Measurements from ENCODE around the gene RPN2. TPM values are rescaled to one million over a fixed set of nuclear protein-coding genes. Genes with fewer than 3 reads are reported as not detected.

Gene RPN2
- total RNA-seq, 2 experiments from 2014 or later: 110 to 138 TPM

- Histone ChIP-seq H3K4me3 (ENCODE audit: low read depth, low read length, poor library complexity, severe bottlenecking) (no peak overlapping the region), H3K4me2 (ENCODE audit: low read length) (peak overlapping the region; percentile 9), H4K20me1 (ENCODE audit: insufficient read depth, low read length) (peaks cover 30% of the 10 kb centered on the region), H3K9me3 (ENCODE audit: low read length) (no peaks in the 10 kb centered on the region), H3K4me1 (ENCODE audit: insufficient read depth, low read length, poor library complexity, severe bottlenecking) (peaks cover 28% of the 10 kb centered on the region), H3K79me2 (ENCODE audit: insufficient read depth, low read depth, low read length) (peaks cover 79% of the 10 kb centered on the region), H2AFZ (ENCODE audit: low read length) (no peak overlapping the region), H3K9me2 (ENCODE audit: insufficient read depth, low read length) (no peaks in the 10 kb centered on the region), H3K27ac (ENCODE audit: low read depth, low read length, poor library complexity, severe bottlenecking) (peak overlapping the region; percentile 29), H3K36me3 (ENCODE audit: insufficient read depth, low read length) (peaks cover 91% of the 10 kb centered on the region)
- BruUV-seq (replicated peaks): no TSS peak
- TF ChIP-seq CTCF (conservative IDR thresholded peaks at IDR 0.05; ENCODE audit: low read length): no peak
- ChIA-PET POLR2A (interaction anchor here (0.6 to 2.5 kb wide), 4 partner anchors 8 to 1790 kb away, joined by 3 to 11 read pairs (median 3); partner anchors contain the start of gene RPN2), CTCF (ENCODE audit: unreplicated experiment) (no interaction called here)
- intact Hi-C loops (cut with micrococcal nuclease; ENCODE audit: unreplicated experiment): loop anchor here (5.0 kb wide), 1 partner anchor 338 kb away; the partner anchor contains the start of gene BLCAP
- DNase-seq (ENCODE audit: low spot score): peak; percentile 6
Observed at GRCh38 chr20:37189416-37190016, 10.4 kb downstream of the RPN2 start.

GRCh38 chr20:37190354-37191112 lies 11.4 kb downstream of the RPN2 start:
- TF ChIP-seq CTCF (conservative IDR thresholded peaks at IDR 0.05; ENCODE audit: low read length): no peak
- no peak for TF ChIP-seq EZH2phosphoT487 (IDR thresholded peaks at IDR 0.05; ENCODE audit: borderline replicate concordance, low read depth, low read length)
- Histone ChIP-seq H3K36me3 (ENCODE audit: insufficient read depth, low read length) (peaks cover 85% of the 10 kb centered on the region), H3K4me3 (ENCODE audit: low read depth, low read length, poor library complexity, severe bottlenecking) (no peak overlapping the region), H3K4me2 (ENCODE audit: low read length) (no peak overlapping the region), H3K9me3 (ENCODE audit: low read length) (no peaks in the 10 kb centered on the region), H4K20me1 (ENCODE audit: insufficient read depth, low read length) (peaks cover 35% of the 10 kb centered on the region), H3K9me2 (ENCODE audit: insufficient read depth, low read length) (no peaks in the 10 kb centered on the region), H2AFZ (ENCODE audit: low read length) (no peak overlapping the region), H3K4me1 (ENCODE audit: insufficient read depth, low read length, poor library complexity, severe bottlenecking) (peaks cover 28% of the 10 kb centered on the region), H3K27ac (ENCODE audit: low read depth, low read length, poor library complexity, severe bottlenecking) (no peak overlapping the region), H3K79me2 (ENCODE audit: insufficient read depth, low read depth, low read length) (peaks cover 78% of the 10 kb centered on the region)
- BruUV-seq (replicated peaks): no TSS peak
- intact Hi-C loops (cut with micrococcal nuclease; ENCODE audit: unreplicated experiment): loop anchor here (5.0 kb wide), 1 partner anchor 337 kb away; the partner anchor contains the start of gene BLCAP
- CTCF ChIA-PET (ENCODE audit: unreplicated experiment): no interaction called here
- POLR2A ChIA-PET: interaction anchor here (0.8 to 2.5 kb wide), 3 partner anchors 9 to 36 kb away, joined by 3 to 11 read pairs (median 3); partner anchors contain the start of gene RPN2
- DNase-seq (ENCODE audit: low spot score): no peak
